Activated T-cell treated with anti-CD3 and anti-CD28 coated beads, Interleukin-2, amount 50 U/mL, for 4 hours (primary cell): Measurements from ENCODE around the gene CENPP. TPM values are rescaled to one million over a fixed set of nuclear protein-coding genes. Genes with fewer than 3 reads are reported as not detected.
"Not testable (repeated sequence)": the region's sequence is repeated elsewhere in the genome, so short reads cannot be mapped to it uniquely, and the experiment has no call there.

Experiments
- ATAC-seq, 2 donors: fragments of 200-7000 bp; cut with Tn5 transposase; one replicate each; pipeline ENCODE4 v1.10.0; 2021
- DNase-seq: peaks from one replicate; pipeline ENCODE4 v3.0.0-alpha.2; 2020
- H3K27me3 Mint-ChIP-seq: one replicate; pipeline ENCODE4 v1.8.0; 2021; ENCODE audit warnings: low read depth, mixed read lengths
- H3K36me3 Mint-ChIP-seq: one replicate; pipeline ENCODE4 v1.8.0; 2022; ENCODE audit warnings: mixed read lengths; ENCODE audit not compliant: insufficient read depth
- H3K4me1 Mint-ChIP-seq: one replicate; pipeline ENCODE4 v1.8.0; 2021; ENCODE audit warnings: low read depth, mixed read lengths
- H3K4me3 Mint-ChIP-seq: one replicate; pipeline ENCODE4 v1.8.0; 2021; ENCODE audit warnings: mild to moderate bottlenecking, moderate library complexity, mixed read lengths
- H3K9me3 Mint-ChIP-seq: one replicate; pipeline ENCODE4 v1.8.0; 2021; ENCODE audit warnings: mixed read lengths
- total RNA-seq, 3 donors: library from RNA; stranded (reverse); gene quantifications; one replicate each; pipeline ENCODE4 v1.2.1, GENCODE V29; 2021

The CENPP gene
- total RNA-seq, 3 donors from 2014 or later = 13.7 to 17.7 (median 15.6) TPM

DNA sequence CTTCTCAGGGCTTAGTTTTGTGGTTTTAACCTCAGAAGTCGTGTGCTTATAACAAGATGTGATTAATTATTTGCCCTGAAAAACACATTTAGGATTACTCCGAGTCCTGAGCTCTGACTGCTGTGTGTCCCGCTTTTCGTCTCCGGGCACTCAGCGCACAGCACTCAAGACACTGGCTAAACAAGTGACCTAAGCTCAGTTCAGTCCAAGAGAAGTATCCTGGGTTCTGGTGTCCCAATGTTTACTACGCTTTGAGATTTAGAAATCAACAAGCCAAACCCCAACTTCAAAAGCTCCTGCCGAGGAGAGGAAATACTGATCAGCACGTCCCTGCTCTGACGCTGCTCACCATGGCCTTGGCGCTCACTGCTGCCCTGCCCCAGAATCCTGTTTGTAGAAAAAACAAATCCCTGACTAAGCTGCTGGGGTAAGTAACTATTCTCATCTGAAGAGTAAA is 290.9 kb downstream of the CENPP start:
- DNase-seq = no peak
- Mint-ChIP-seq H3K36me3 (peaks cover 42% of the 10 kb centered on the region), H3K9me3 (no peaks in the 10 kb centered on the region), H3K4me1 (no peaks in the 10 kb centered on the region), H3K27me3 (no peaks in the 10 kb centered on the region), H3K4me3 (no peak overlapping the region)
- ATAC-seq = no peak

DNA sequence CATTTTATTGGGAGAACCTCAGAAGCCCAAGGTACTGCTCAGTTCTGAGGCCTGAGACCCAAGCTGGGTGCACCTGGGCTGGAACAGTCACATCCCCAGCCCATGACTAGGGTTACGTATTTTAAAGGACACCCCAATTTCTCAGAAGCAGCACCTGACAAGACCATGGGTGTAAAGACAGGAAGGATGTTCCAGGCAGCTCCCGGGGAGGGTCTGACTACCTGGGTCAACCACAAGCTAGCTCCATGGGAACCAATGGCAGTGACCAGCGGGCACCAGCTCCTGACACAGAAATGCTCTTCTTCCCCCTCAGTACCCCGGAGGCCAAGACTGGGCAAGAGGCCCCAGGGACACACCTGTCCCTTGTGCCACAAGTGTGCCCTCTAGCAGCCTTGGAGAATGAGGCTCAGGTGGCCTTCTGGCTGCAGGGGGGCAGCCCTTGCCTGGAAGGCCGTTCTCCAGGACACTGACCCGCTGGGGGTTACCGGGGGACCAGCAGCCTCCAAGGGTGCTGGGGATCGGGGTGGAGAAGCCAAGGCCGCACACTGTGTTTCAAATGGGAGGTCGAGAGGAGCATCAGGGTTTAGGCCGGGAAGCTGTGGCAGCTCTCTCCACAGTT is 291.6 kb downstream of the CENPP start:
- ATAC-seq = no peak
- Mint-ChIP-seq H3K4me1 (no peaks in the 10 kb centered on the region), H3K4me3 (no peak overlapping the region), H3K36me3 (peaks cover 36% of the 10 kb centered on the region), H3K9me3 (no peaks in the 10 kb centered on the region), H3K27me3 (no peaks in the 10 kb centered on the region)
- DNase-seq = no peak

DNA sequence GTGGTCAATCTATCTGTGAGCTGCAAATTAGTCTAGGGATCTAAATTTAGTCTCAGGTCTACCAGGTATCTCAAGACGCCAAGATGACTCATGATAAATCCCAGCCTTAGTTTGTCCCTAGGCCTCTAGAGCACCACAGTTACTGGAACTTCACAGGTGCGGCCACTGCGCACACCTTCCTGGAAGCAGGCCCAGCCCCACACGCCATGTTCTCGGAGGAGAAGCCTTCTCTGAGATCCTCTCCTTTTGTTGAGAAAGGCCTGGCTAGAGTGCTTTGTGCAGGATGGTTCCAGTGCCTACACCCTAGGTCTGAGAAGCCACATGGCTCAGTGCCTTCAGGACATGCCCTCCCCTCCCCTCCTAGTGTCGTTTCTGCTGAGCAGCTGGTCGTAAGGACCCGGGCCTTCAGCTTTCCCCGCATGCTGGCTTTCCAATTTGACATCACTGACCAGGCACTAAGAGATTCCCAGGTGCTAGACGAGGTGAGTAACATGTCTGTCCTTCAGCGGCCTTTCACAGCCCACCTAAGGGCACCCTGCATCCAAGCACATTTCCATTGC is 292.3 kb downstream of the CENPP start:
- Mint-ChIP-seq H3K4me1 (no peaks in the 10 kb centered on the region), H3K9me3 (no peaks in the 10 kb centered on the region), H3K4me3 (no peak overlapping the region), H3K36me3 (peaks cover 36% of the 10 kb centered on the region), H3K27me3 (no peaks in the 10 kb centered on the region)
- ATAC-seq (no peak), DNase-seq (no peak)

DNA sequence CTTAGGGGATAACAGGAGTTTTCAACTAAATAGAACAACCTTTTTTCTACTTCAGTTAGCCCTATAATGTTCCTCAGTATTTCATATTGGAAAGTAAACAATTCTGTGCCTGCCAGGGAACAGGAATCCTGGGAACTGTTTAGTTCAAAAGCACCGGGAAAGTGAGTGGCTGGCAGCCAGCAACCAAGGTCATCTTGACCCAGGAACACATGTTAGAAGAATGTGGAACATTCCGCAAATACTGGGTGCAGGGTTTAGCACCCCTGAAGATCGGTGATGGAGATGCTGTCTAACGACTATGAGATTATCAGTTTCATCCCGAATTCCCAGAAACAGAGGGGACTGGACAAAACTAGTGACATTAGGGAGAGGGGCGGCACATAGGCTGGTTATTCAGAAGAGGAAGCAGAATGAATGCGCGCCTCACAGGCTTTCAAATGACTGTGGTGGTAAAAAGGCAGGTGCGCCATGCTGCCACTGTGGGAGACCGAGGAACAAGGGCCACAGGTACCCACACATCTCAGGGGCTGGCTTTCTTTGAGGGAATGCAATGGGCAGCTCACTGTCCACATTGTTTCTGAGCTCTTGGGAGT is 293.0 kb downstream of the CENPP start:
- H3K36me3 Mint-ChIP-seq = peaks cover 39% of the 10 kb centered on the region
- H3K27me3 Mint-ChIP-seq = no peaks in the 10 kb centered on the region
- DNase-seq = no peak
- no peaks in the 10 kb centered on the region for H3K9me3 Mint-ChIP-seq
- no peak overlapping the region for H3K4me3 Mint-ChIP-seq
- ATAC-seq = no peak
- H3K4me1 Mint-ChIP-seq = no peaks in the 10 kb centered on the region

DNA sequence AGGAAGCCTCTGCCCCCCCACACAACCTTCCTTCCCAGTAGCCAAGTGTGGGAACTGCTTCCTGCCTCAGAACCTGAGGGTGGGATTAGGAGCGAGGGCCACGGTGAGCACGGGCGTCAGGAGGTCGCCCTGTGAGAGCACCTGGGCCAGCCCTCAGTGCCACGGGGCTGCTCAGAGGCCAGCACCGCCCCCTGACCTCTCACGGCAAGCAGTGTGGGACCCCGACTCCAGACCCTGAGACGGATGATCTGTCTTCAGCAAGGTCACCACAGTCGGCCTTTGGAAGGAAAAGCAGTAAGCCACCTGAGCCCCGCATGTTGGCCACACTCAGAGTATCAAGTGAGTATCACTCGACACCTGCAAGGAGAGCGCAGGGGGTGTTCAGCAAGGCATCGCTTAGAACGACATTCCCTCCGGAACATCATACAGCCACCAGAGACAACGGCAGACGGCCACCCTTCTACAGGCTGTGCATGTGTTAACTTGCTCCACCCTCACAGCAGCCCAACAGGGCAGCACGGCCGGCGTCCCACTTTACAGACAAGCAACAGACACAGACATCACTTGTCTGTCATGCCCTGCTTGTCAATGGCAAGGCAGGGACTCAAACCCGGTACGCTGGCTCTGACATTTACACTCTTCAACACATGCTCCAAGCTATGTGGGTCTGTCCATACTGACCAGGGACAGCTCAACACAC is 294.0 kb downstream of the CENPP start:
- Mint-ChIP-seq H3K27me3 (no peaks in the 10 kb centered on the region), H3K9me3 (no peaks in the 10 kb centered on the region), H3K4me3 (no peak overlapping the region), H3K36me3 (peaks cover 38% of the 10 kb centered on the region), H3K4me1 (no peaks in the 10 kb centered on the region)
- DNase-seq (no peak), ATAC-seq (no peak)

DNA sequence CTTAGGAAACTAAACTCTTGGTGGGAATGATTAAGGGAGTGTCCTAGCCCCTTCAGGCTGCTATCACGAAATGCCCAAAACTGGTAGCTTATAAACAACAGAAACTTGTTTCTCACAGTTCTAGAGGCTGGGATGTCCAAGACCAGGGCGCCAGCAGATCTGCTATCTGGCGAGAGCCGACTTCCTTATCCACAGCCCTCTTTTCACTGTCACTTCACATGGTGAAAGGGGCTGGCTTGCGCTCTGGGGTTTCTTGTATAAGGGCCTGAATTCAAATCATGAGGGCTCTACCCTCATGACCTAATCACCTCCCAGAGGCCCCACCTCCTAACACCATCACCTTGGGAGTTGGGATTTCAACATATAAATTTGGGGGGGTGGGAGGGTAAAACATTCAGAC is 295.1 kb downstream of the CENPP start:
- no peaks in the 10 kb centered on the region for H3K9me3 Mint-ChIP-seq
- no peak overlapping the region for H3K4me3 Mint-ChIP-seq
- H3K4me1 Mint-ChIP-seq = no peaks in the 10 kb centered on the region
- no peaks in the 10 kb centered on the region for H3K27me3 Mint-ChIP-seq
- no peak for ATAC-seq
- DNase-seq = no peak
- peaks cover 39% of the 10 kb centered on the region for H3K36me3 Mint-ChIP-seq

DNA sequence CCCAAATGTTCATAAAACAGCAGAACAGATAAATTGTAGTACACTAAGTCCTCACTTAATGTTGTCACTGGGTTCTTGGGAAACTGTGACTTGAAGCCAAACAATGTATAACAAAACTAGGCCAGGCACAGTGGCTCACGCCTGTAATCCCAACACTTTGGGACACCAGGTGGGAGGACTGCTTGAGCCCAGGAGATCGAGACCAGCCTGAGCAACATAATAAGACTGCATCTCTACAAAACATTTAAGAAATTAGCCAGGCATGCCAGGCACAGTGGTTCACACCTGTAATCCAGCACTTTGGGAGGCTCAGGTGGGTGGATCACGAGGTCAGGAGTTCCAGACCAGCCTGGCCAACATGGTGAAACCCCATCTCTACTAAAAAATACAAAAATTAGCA is 298.2 kb downstream of the CENPP start:
- not testable (repeated sequence) for H3K4me3 Mint-ChIP-seq, ATAC-seq
- H3K36me3 Mint-ChIP-seq = peaks cover 43% of the 10 kb centered on the region

DNA sequence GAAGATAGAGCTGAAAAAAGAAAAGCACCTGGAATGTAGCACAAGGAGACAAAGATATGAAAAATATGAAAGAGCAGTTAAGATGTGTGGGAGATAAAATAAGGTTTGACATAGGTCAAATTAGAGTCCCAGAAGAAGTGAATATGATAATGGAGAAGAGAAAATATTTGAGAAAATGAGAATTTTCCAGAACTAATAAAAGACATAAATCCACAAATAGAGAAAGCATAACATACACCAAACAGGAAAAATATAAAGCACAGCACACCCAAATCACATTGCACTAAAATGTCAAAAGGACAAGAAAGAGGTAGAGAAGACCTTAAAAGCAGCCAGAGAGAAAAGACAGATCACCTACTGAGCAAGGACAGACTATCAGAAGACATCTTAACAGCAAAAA is 300.7 kb downstream of the CENPP start:
- no peaks in the 10 kb centered on the region for H3K27me3 Mint-ChIP-seq
- no peak overlapping the region for H3K4me3 Mint-ChIP-seq
- H3K36me3 Mint-ChIP-seq = peaks cover 42% of the 10 kb centered on the region
- H3K4me1 Mint-ChIP-seq = no peaks in the 10 kb centered on the region
- DNase-seq (no peak), ATAC-seq (no peak)
- H3K9me3 Mint-ChIP-seq = no peaks in the 10 kb centered on the region

More for the DNA sequence above, 298.2 kb downstream of the CENPP start:
- not testable (repeated sequence) for H3K9me3 Mint-ChIP-seq, H3K27me3 Mint-ChIP-seq, DNase-seq, H3K4me1 Mint-ChIP-seq

DNA sequence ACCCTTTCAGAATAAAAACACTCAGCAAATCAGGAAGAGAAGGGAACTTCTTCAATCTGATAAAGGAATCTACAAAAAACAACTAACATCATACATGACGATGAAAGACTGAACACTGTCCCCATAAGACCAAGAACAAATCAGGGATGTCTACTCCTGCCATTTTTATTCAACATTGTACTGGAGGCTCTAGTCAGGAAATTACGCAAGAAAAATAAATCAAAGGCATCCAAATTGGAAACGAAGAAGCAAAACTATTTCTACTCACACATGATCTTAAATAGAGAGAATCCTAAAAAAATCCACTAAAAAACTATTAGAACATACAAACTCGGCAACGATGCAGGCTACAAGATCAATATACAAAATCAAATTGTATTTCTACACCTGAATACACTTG is 301.9 kb downstream of the CENPP start:
- peaks cover 47% of the 10 kb centered on the region for H3K36me3 Mint-ChIP-seq
- no peaks in the 10 kb centered on the region for H3K9me3 Mint-ChIP-seq
- ATAC-seq (no peak), DNase-seq (no peak)
- H3K27me3 Mint-ChIP-seq = no peaks in the 10 kb centered on the region
- no peak overlapping the region for H3K4me3 Mint-ChIP-seq
- no peaks in the 10 kb centered on the region for H3K4me1 Mint-ChIP-seq

DNA sequence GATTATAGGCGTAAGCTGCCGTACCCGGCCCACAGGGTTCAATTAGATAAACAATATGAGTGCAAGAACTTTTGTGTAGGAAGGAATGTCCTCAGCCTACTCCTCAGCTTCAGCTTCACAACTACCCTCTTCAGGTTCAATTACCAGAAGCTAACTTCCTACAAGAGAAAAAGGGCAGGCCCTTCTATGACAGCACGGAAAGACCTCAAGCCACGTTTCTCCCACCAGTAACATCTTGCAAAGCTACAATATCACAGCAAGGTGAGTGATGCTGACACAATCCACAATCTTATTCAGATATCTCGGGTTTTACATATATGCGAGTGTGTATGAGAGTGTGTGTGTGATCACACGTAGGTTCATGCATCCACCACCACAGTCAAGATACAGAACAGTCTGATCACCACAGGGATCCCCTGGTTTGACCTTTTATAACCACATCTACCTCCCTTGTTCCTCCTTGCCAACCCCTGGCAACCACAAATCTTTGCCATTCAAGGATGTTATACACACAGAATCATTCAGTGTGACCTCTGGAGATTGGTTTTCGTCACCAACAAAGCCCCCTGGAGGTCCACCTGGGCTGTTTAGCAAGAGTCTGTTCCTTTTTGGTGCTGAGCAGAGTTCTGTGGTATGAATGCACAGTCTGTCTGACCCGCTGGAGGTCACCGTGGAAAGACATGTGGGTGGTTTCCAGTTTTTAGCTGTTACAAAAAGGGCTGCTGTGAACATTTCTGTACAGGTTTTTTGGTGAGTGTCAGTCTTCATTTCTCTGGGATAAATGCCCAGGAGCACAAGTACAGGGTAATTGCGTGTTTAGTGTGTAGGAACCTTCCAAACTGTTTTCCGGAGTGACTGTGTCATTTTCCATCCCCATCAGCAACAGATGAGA is 305.9 kb downstream of the CENPP start:
- no peak for DNase-seq
- Mint-ChIP-seq H3K27me3 (no peaks in the 10 kb centered on the region), H3K4me1 (no peaks in the 10 kb centered on the region)

DNA sequence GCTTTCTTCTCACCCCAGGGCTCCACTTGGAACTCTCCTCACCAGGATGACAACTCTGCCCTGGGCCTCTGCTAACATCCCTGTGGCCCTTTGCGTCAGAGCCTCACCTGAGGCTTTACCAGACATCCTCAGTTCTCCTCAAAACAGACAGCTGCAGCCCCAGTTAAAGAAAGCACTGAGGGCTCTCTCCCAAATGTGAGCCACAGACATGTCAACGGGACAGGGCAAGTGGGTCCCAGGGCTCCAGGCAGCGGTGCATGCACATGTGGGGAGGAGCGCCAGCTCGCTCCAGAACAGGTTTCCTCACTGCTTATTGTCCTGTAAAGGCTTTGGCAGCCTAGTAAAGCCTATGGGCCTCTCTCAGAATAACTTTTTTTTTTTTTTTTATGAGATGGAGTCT is 306.9 kb downstream of the CENPP start:
- H3K36me3 Mint-ChIP-seq = peaks cover 39% of the 10 kb centered on the region
- ATAC-seq = no peak

More for the DNA sequence above, 305.9 kb downstream of the CENPP start:
- H3K36me3 Mint-ChIP-seq = peaks cover 40% of the 10 kb centered on the region
- H3K9me3 Mint-ChIP-seq = no peaks in the 10 kb centered on the region
- peak; percentile 25 to 61 for ATAC-seq
- no peak overlapping the region for H3K4me3 Mint-ChIP-seq

DNA sequence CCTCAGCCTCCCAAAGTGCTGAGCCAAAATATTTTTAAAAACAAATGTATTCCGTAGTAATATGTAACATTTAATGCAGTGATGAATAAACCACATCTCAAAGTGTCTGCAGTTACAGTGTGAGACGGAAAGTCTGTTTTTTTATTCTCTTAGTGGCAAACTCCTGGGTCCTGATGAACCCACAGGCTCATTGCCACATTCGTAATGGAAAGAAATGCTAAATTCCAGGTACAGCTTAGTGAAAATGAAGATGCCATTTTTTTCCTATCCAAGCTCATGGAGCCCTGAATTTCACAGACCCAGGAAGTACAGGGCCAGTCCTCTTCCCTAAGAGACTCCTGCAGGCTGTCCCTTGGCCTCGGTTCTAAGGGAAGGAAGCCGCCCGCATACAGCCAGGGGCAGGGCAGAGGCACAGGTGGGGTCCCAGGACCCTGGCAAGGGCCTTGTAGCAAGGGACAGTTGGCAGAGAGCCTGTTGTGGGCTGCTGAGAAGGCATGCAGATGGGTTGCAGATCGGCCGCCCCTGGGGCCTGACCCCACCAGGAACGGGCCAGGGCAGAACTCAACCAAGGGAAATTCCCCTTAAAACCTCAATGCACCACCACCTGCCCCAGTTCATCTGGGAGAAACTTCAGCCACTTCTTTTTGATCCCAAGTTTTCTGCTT is 308.0 kb downstream of the CENPP start:
- Mint-ChIP-seq H3K9me3 (no peaks in the 10 kb centered on the region), H3K4me3 (no peak overlapping the region), H3K27me3 (no peaks in the 10 kb centered on the region), H3K36me3 (peaks cover 40% of the 10 kb centered on the region), H3K4me1 (no peaks in the 10 kb centered on the region)
- DNase-seq = no peak
- ATAC-seq = no peak

More for the DNA sequence above, 306.9 kb downstream of the CENPP start:
- Mint-ChIP-seq H3K4me3 (no peak overlapping the region), H3K27me3 (no peaks in the 10 kb centered on the region), H3K9me3 (no peaks in the 10 kb centered on the region), H3K4me1 (no peaks in the 10 kb centered on the region)
- no peak for DNase-seq

DNA sequence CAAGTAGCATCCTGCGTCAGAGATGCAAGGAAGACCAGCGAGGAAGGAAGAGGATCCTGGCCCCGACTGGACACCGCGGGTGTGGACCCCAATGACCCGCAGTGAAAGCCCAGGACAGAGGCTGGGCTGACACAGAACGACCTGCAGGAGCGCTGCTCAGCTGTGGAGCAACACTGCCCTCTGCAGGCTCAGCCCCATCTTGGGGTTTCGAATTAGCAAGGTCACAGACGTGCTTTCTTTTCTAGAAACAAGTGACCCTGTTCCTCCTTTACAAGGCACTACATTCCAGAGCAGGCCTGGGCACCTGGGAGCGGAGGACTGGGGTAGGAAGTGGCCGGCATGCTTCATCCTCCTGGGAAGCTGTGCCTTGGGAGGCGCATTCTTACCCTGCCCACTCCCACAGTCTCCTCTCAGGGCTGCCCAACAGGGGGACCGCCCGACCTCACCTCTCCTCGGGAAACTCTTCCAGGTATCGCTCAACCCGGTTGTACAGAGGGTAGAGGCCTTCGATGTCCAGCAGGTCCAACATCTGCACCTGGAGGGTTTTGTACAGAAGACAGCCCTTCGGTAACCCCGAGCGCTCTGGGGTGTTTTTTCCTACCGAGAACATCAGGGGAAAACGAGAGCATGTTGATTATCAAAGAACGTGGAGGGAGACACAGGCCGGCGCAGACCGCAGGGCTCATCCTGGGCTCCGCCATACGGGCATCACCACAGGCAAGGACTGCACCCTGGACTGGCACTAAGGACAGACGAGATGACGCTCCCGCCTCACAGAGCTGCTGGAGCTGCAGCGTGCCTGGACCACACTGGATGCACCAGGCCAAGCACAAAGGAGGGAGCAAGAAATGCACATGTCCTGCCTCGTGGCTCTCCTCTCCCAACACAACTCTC is 309.2 kb downstream of the CENPP start:
- H3K9me3 Mint-ChIP-seq = no peaks in the 10 kb centered on the region
- H3K27me3 Mint-ChIP-seq = no peaks in the 10 kb centered on the region
- peak; percentile 67 to 81 for ATAC-seq
- DNase-seq = peak; percentile 54
- H3K36me3 Mint-ChIP-seq = peaks cover 35% of the 10 kb centered on the region
- no peak overlapping the region for H3K4me3 Mint-ChIP-seq
- H3K4me1 Mint-ChIP-seq = no peaks in the 10 kb centered on the region
